ENCODE measurements around the gene NHLRC2.

The NHLRC2 gene

DNA sequence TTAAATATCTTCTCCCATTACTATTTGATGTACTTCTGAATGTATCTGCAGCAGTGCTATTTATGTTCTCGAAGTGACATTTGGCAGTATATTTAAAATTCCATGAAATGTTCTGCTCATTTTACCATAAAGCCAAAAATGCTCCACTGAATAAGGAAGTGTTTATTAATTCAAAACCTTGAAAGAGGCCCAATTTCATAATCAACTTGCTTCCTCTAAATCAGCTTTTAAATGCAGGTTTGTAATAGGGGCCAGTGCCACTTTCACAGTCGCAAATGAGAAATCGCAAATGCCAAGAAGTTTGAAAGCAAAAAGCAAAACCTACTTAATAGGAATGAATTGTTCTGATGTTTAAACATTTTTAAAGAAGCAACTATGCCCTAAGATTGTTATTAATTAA lies 11.4 kb downstream of the NHLRC2 start:
- no peak for DNase-seq (ENCODE audit: low read depth)

DNA sequence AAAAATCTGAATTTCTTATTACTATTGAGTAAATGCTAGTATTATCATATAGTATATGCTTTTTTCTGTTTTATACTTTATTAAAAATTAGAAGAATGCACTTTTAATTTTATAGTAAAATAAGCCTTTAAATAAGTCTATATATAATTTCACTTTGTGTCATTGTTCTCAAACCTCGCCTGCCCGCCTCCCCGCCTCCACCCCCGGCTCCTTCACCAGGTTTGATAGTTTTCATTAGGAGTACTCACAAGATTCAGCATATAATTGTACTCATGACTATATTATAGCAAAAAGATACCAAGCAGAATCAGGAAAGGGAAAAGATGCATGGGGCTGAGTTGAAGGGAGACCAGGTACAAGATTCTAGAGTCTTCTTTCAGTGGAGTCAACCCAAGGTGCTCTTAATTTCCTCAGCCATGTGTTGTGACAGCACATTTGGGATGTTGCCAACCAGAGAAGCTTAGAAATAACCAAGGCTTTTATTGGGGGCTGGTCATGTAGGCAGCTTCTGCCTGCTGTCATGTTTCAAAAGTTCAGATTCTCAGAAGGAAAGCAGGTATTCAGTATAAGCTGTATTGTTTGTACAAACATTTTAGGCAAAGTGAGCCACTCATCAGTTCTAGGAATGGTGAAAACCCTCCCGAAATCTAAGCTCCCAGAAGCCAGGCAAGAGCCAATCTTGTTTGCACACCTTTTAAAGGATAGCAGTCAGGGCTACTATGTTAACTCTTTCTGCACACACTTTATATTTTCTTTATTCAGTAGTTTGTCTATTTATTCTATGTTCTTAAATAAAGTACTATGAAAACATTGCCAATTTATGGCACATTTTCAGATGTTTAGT lies 12.3 kb downstream of the NHLRC2 start:
- no peak for DNase-seq (ENCODE audit: low read depth)

DNA sequence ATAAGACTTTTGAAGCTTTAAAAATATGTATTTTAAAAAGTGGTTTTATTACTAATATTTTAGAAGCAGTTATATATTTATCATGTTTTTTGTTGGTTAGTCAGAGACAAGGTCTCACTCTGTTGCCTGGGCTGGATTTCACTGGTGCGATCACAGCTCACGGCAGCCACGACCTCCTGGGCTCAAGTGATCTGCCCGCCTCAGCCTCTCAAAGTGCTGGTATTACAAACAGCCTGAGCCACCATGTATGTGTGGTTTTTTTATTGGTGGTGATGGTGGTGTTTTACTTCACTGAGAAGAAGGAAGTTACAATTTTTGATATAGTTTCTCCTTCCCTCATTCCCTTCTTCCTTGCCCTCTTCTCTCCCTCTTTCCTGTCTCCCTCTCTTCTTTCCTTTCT lies 13.4 kb downstream of the NHLRC2 start:
- no peak for DNase-seq (ENCODE audit: low read depth)

DNA sequence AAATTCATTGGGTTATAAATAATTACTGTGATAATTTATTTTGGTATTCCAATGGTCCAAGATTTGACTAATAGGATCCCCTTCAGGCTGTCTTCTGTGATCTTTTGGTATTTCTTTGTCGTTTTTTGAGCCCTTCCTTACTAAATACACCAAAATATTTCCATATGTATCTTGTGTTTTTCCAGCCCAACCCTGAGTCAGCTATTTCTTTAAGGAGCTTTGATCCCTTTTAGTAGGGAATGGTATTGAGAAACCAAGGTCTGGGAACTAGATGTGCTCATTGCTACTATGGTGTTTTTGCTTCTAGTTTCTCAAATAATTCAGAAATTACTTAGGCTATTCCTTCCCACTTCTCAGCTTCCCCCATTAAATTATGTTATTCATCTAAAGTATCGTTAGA lies 15.3 kb downstream of the NHLRC2 start:
- no peak for DNase-seq (ENCODE audit: low read depth)

DNA sequence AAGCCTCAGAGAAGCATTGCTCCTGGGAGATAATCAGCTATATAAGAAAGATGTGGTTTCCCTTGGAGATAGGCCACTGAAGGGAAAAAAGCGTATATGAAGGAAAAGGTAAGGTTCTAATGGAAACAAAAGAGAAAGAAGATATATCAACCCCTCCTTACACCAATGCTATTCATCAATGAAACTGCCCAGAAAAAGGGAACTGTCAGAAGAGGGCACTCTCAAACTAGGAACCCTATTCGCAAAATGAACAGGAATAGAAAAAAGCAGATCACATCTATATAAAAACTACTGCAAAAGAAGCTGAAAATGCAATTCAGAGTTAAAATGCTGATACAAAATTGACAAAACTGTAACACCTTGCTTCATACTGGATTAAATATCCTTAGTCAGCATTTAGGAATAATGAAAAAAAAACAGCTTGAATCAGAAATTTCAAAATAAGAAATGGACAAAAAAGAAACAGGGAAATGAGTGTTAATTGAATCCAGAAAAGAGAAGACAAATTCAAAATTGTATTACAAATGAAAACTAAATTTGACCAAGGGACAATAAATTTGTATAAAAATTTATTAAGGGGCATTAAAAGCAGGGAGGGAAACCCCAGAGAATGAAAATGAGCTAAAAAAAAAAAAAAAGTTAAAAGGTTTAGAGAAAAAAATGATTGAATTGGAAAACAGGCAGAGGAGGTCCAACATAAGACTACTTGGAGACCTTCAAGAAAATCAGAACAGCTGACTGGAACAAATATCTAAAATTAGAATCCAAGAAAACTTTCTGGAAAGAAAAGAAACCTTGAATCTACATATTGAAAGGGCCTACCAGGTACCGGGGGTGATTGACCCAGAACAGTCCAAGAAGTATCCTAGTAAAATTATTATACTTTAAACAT lies 17.9 kb downstream of the NHLRC2 start:
- DNase-seq (ENCODE audit: low read depth), result no peak

DNA sequence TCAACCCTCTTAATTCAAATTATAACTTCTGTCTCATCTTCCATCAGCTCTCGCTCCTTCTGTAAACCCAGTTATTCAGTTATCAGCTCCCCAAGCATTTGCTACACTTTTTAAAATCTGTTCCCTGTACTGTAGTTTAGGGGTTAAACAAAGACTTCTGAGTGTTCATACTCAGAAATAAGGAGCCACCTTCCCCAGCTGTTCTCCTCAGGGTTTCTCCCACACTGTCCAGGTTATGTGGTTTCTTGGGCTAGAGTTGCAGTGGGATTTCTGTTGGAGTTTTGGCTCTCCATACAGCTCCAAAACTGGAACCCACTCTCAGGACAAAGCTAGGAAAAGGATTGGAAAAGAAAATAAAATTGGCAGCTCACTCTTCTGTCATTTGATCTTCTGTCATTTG lies 20.8 kb downstream of the NHLRC2 start:
- no peak for DNase-seq (ENCODE audit: low read depth)

DNA sequence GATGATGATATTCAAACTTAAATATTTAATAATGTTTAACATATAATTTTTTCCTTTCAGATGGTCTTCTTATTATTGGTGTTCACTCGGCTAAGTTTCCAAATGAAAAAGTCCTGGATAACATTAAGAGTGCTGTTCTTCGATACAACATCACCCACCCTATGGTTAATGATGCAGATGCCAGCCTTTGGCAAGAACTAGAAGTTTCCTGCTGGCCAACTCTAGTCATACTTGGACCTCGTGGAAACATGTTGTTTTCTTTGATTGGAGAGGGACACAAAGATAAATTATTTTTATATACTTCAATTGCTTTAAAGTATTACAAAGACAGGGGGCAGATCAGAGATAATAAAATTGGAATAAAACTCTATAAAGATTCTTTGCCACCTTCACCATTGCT lies 22.0 kb downstream of the NHLRC2 start:
- DNase-seq (ENCODE audit: low read depth), result no peak

DNA sequence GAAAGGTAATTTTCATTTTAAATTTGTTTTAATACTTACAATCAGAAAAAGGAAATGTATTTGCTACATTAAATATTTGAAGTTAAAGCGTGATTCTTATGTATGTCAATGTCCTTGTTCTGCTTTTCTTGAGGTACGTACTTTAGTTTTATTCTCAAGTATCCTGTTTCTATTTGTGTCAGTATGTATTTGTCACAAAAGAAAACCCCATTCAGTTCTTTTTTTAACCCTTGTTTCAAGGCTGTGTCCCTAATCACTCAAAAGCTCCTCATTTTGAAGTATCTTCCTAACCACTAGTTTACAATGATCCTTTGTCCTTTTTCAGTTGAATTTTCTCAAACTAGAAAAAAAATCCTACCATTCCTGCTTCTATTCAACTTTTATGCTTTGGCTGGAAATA lies 25.2 kb downstream of the NHLRC2 start:
- no peak for DNase-seq (ENCODE audit: low read depth)

DNA sequence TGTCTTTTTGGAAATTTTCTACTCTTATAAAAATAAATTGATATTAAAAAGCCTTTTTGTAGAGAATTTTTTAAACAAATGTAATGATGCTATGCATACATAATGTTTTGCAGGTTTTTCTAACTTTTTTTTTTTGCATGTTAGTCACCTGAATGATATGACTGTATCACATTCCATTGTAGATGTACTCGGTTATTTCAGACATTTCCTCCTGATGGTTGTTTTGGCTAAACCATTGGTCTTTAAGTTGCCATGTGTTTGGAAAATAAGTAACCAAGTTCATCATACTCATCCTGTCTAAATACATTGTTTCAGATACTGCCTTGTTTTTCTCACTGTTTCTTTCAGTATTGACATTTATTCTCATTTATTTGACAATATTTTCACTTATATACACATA lies 25.8 kb downstream of the NHLRC2 start:
- DNase-seq (ENCODE audit: low read depth), result no peak

DNA sequence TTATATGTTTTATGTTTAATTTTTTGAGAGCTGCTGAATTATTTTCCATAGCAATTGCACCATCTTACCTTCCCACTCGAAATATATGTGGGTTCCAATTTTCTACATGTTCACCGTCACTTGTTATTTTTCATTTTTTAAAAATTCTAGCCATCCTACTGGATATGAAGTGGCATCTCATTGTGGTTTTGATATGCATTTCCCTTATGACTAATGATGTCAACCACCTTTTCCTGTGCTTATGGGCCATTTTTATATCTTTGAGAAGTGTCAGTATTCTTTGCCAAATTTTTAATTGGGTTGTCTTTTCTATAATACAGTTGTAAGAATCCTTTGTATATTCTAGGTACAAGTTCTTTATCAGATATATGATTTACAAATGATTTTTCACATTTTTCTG lies 27.8 kb downstream of the NHLRC2 start:
- DNase-seq (ENCODE audit: low read depth), result no peak

DNA sequence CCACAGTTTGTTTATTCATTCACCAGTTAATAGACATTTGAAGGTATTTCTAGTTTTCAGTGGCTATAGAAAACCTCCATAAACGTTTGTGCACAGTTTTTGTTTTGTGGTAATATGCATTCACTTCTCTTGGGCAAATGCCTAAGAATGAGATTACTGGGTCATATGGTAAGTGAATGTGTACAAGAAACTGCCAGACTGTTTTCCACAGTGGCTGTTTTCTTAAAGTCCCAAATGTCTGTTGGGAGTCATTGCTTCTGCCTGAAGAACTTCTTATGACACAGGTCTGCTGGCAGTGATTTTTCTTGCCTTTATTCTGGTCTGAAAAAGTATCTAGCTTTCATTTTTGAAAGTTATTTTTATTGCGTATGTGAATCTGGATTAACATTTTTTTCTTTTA lies 35.5 kb downstream of the NHLRC2 start:
- no peak for DNase-seq (ENCODE audit: low read depth)

DNA sequence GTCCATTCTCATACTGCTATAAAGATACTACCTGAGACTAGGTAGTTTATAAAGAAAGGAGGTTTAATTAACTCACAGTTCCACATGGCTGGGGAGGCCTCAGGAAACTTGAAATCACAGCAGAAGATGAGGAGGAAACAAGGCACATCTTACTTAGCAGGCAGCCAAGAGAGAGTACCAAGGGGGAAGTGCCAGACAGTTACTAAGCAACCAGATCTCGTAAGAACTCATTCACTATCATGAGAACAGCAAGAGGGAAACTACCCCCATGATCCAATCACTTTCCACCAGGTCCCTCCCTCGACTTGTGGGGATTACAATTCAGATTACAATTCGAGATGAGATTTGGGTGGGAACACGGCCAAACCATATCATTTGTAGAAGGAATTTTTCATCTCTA lies 36.3 kb downstream of the NHLRC2 start:
- DNase-seq (ENCODE audit: low read depth), result no peak

DNA sequence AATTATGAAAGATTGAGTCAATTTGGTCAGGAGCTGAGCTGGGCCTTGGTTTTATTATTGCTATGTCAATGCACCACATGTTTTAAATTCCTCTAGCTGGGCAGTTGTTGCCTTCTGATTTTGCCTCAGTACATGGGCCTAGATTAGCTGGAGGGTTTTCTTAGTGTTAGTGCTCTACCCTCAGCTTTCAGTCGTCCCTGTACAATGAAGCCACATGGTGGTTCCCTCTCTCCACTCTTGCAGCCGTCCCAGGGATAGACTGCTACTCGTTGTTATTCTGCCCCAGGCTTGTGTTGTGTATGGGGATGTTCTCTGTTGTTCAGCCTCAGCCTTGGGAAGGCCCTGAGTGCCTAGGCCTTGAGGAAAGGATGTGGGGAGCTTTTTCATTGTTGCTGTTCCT lies 37.0 kb downstream of the NHLRC2 start:
- DNase-seq (ENCODE audit: low read depth), result no peak

DNA sequence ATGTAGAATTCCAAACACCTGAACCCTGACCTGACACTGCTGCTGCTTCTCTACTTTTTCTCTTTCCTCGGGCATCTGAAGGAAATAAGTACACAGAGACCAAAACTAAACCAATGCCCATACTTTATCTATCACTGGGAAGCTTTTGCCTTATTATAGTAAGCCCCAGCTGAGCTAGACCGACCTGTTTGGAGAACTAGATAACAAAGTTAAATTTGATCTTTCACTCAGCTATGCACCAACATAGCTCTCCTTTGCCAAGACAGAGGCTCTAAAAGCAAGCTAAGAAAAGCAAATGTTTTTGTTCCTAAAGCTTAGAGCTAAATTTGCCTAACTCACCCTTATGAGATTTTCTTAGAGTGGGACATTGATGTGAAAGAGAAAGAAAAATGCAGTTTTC lies 39.1 kb downstream of the NHLRC2 start:
- DNase-seq (ENCODE audit: low read depth), result no peak

DNA sequence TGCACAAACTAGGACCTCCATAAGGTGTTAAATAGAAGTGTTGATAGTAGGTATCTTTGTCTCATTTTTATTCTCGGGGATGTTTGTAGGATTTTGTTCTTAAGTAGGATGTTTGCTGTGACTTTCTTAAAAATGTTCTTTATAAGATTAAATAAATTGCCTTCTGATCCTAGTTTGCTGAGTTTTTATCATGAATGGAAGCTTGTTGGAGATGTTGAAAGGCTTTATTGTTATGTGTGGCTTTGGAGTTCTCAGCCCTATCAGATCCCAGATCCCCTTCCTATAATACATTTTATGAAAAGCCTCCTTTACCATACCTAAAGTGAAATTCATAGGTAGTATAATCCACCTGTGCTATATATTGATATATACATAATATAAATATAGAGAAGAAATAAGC lies 40.1 kb downstream of the NHLRC2 start:
- no peak for DNase-seq (ENCODE audit: low read depth)

DNA sequence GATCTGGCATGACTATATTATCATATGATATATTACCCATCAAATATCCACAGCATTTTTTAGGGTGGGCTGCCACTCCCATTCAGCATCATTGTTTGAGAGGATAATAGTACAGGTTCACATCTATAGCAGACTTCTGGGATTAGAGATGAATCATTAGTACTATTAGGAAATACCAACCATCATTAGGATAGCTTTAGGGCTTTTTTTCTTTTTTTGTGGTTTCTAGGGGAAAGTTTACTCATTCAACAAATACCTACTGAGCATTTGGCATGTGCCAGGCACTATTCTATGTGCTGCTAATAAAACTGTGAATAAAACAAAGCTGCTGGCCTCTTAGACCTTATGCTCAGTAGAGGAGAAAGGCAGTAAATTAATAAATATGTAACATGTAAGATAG lies 40.6 kb downstream of the NHLRC2 start:
- DNase-seq (ENCODE audit: low read depth), result no peak

DNA sequence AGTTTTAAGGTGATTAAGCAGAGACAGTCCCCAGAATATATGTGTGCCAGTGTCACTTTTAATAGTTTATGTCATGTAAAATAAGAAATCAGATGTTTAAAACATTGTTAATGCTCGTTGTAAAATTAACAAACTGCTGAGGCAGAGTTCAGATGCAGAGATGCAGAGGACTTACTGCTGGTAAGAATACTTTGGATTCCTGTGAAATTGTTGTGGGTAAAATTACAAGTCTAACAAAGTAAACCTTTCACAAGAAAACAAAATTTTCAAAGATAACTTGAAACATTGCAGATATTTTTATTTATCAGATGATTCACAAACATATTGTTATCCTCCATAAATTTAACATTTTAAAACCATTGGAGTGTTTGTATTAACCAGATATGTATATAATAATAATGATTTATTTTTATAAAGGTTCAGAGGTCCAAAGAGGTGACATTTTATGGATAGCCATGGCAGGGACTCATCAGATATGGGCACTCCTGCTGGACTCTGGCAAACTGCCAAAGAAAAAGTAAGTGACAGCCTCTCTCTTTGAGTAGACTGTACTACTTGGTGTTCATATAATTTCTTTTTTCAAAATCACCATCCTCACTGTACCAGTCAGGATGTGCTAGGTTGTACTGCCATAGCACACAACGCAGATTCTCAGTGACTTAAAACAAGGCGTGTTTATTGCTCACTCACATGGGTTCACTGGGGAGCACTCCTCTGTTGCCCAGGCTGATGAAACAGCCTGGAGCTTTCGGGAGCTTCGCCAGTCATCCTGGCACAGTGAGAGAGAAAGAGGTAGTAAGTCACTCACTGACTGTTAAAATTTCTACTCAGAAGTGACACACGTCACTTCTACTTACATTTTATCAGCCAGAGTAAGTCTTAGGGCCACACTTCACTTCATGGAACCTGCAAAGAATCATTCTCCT lies 43.5 kb downstream of the NHLRC2 start:
- DNase-seq (ENCODE audit: low read depth), result no peak

DNA sequence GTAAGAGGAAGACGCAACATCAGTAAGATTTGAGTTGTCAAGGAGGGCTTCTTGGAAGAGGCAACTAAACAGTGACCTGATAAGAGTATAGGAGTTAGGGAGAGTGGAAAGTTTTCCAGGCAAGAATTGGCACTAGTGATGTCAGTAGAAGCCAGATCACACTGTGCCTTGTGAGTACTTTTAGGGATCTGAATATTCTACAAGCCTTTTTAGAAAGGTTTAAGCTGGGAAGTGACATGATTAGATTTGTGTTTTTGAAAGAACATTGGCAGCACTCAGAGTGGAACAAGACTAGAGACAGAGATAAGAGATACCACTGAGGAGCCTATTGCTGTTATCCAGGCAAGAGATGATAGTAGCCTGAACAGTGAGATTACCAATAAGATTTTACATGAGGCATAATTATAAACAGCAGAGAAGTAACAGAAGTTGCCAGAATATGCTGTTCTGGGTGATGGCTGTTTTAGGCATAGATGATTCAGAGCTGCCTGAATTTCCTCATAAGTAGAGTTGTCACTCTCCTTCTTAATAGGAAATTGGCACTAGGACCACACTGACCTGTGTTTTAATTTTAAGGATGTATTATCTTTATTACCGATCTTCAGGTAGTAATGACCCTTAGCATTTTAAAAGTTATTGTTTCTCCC lies 45.6 kb downstream of the NHLRC2 start:
- no peak for DNase-seq (ENCODE audit: low read depth)

DNA sequence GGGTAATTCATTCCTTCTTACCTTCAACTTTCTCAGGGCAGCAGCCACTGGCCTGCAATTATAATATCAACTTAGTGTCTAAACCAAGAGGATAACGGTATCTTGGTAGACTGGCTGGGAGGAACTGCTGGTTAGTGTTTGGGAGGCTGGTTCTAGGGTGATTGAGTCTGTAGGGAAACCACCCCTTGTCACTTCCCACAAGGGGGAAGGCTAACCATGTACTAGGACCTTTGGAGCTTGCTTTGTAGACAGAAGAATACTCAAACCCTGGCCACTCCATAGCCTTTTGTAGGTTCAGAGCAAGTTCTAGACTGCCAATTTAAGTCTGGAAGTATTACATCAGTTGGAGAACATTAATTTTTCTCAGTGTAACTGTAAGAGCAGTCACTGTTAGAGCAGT lies 51.3 kb downstream of the NHLRC2 start:
- DNase-seq (ENCODE audit: low read depth), result no peak

DNA sequence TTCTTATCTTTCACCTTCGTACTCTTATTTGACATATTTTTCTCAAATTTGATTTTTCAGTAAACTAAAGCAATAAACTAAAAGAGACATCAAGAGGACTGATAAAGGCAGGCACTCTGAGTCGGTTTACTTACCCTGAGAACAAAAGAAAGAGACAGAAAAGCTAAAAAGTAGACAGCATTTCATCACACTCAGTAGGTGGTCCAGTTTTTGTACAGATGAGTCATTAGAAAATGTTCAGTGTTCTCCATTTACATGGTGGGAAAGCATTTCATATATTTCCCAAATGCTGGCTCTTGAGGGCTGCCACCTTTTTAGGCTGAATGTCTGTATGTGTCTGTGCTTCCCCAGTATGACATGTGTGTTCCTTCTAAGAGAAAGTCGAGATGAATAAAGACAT lies 52.7 kb downstream of the NHLRC2 start:
- DNase-seq (ENCODE audit: low read depth), result no peak

DNA sequence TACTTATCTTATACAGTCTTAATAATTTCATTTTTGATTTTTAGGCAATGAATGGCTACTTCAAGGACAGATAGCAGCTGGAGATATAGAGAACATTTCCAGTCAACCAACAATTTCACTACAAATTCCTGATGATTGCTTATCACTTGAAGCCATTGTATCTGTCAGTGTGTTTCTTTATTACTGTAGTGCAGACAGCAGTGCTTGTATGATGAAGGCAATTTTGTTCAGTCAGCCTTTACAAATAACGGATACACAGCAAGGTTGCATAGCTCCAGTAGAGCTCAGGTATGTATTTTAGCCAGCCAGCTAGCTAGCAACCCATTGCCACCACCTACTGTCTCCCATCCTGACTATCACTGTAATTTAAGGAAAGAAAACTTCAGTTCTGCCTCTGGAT lies 53.8 kb downstream of the NHLRC2 start:
- no peak for DNase-seq (ENCODE audit: low read depth)

DNA sequence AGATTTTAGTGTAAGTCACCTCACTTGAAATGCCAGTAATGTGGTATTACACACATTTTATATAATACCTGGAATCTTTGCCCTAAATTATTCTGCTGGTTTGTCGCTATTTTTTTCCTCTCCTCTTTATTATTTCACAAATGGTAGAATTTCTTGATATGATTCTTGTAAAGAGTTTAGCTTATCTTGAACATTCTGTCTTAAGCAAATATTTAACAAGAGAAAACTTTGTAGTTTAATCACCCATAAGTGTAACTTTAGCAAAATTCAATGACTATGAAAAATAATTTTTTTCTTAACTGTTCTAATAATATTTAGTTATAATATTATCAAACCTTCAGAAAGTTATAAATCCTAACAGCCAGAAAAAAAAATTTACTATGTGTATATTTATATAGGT lies 56.7 kb downstream of the NHLRC2 start:
- no peak for DNase-seq (ENCODE audit: low read depth)

All from CMK (cell line).